Measurements from ENCODE around the gene ARHGEF28.

GRCh38 chr5:73861313-73861988 is 235.5 kb downstream of the ARHGEF28 start:
- TF ChIP-seq NFIC (IDR thresholded peaks at IDR 0.05; ENCODE audit: low read depth, low read length) (no peak), BACH1 (IDR thresholded peaks at IDR 0.05; ENCODE audit: borderline replicate concordance) (no peak)

All from GM12878 (cell line).